GM21390 (cell line): Measurements from ENCODE around the gene CHRDL2.
"Not testable (repeated sequence)": the region's sequence is repeated elsewhere in the genome, so short reads cannot be mapped to it uniquely, and the experiment has no call there.

Experiments used
- ATAC-seq: cut with Tn5 transposase; IDR thresholded peaks from one replicate; pipeline ENCODE4 v1.9.1; 2021; ENCODE audit not compliant: unreplicated experiment

The CHRDL2 gene

GRCh38 chr11:74672956-74673692 lies 58.1 kb downstream of the CHRDL2 start:
- ATAC-seq: no peak

GRCh38 chr11:74672332-74672955 lies 58.8 kb downstream of the CHRDL2 start:
- ATAC-seq: no peak

GRCh38 chr11:74671520-74672196 lies 59.6 kb downstream of the CHRDL2 start:
- ATAC-seq: no peak

- ATAC-seq: no peak
Observed at GRCh38 chr11:74670171-74670570, 61.1 kb downstream of the CHRDL2 start.

GRCh38 chr11:74669211-74670160 lies 61.7 kb downstream of the CHRDL2 start:
- no peak for ATAC-seq

GRCh38 chr11:74663315-74663714 lies 67.9 kb downstream of the CHRDL2 start:
- no peak for ATAC-seq

- no peak for ATAC-seq
Observed at GRCh38 chr11:74662487-74663103, 68.6 kb downstream of the CHRDL2 start.

- ATAC-seq: not testable (repeated sequence)
Observed at GRCh38 chr11:74659124-74659523, 72.1 kb downstream of the CHRDL2 start.

GRCh38 chr11:74654976-74655375 lies 76.2 kb downstream of the CHRDL2 start:
- no peak for ATAC-seq

- ATAC-seq: no peak
Observed at GRCh38 chr11:74650498-74650897, 80.7 kb downstream of the CHRDL2 start.

- ATAC-seq: no peak
Observed at GRCh38 chr11:74648894-74649293, 82.3 kb downstream of the CHRDL2 start.

GRCh38 chr11:74647831-74648230 lies 83.4 kb downstream of the CHRDL2 start:
- no peak for ATAC-seq

GRCh38 chr11:74647404-74647803 lies 83.8 kb downstream of the CHRDL2 start:
- ATAC-seq: no peak

GRCh38 chr11:74646954-74647353 lies 84.3 kb downstream of the CHRDL2 start:
- no peak for ATAC-seq
